ENCODE data around the gene RBM20.

The RBM20 gene

DNA sequence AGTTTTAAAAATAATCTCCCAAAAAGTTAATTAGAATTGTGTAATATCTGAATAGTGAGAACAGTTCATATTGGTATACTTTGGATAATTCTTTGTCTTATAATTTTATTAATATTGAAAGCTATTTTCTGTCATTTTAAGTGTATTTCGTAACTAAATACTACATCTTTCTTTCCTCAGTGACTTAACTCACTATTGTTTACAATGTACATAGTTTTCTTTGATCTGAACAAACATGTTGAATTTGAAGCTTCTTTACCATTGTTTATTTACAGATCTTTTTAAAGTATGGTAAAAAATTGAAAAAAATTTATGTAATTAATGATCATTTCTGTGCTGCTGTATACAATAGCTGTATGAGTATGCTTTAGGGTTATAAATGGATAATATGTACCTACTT, 232.7 kb downstream of the RBM20 start:
- Histone ChIP-seq H3K27ac (no peak overlapping the region), H3K36me3 (peaks cover 39% of the 10 kb centered on the region), H3K9me3 (no peaks in the 10 kb centered on the region), H3K4me3 (ENCODE audit: low read depth in 1 of 2, low read length in 1 of 2) (no peak overlapping the region), H3K27me3 (no peaks in the 10 kb centered on the region), H3K4me1 (ENCODE audit: control insufficient read depth in 1 of 2, insufficient read depth in 1 of 2, low read depth in 1 of 2, low read length in 1 of 2) (peaks cover 15 to 22% of the 10 kb centered on the region in 2 experiments)
- TF ChIP-seq CTCF (IDR thresholded peaks at IDR 0.05): no peak

DNA sequence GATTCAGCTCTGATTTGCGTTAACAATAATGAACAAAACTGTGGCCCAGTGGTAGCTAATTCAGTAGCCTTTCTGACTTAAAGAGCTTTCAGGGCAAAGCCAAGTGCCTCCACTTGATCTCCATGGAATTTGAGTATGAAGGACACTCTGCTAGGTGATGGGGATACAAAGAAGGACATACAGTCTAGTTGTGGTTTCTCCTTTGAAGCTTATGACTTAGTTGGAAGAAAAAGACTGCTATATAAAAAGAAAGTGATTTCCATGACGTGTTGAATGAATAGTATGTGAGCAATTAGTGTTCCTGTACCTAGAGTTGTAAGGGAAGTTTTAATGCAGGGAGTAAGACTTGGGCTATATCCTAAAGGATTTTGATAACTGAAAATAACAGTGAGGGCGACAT, 235.9 kb downstream of the RBM20 start:
- Histone ChIP-seq H3K27ac (no peak overlapping the region), H3K36me3 (peaks cover 69% of the 10 kb centered on the region)

GRCh38 chr10:110881247-110881646, 237.1 kb downstream of the RBM20 start:
- Histone ChIP-seq H3K27me3 (no peaks in the 10 kb centered on the region), H3K4me3 (ENCODE audit: low read depth in 1 of 2, low read length in 1 of 2) (no peak overlapping the region), H3K27ac (no peak overlapping the region), H3K36me3 (peaks cover 80% of the 10 kb centered on the region), H3K4me1 (ENCODE audit: control insufficient read depth in 1 of 2, insufficient read depth in 1 of 2, low read depth in 1 of 2, low read length in 1 of 2) (no peaks in the 10 kb centered on the region), H3K9me3 (no peaks in the 10 kb centered on the region)
- no peak for TF ChIP-seq CTCF (IDR thresholded peaks at IDR 0.05)

More for the DNA sequence above, 235.9 kb downstream of the RBM20 start:
- Histone ChIP-seq H3K9me3 (no peaks in the 10 kb centered on the region), H3K27me3 (no peaks in the 10 kb centered on the region), H3K4me3 (ENCODE audit: low read depth in 1 of 2, low read length in 1 of 2) (no peak overlapping the region), H3K4me1 (ENCODE audit: control insufficient read depth in 1 of 2, insufficient read depth in 1 of 2, low read depth in 1 of 2, low read length in 1 of 2) (no peaks in the 10 kb centered on the region)
- no peak for TF ChIP-seq CTCF (IDR thresholded peaks at IDR 0.05)

DNA sequence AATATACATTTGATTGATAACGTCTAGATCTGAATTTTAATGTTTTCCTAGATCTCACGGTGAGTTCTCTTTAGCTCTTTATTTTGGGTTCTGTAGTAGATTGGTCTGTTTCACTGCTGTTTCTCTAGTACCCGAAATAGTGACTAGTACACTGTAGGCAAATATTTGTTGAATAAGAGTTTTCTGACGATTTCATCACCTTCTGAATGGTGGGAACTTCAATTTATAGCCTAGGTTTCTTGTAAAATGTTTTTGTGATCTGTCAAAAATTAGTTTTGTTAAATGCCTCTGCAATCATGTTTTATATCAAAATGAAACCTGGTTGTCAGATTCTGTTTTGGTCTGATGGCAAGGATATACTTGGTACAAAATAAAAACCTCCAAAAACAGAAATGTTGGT, 237.8 kb downstream of the RBM20 start:
- Histone ChIP-seq H3K4me1 (ENCODE audit: control insufficient read depth in 1 of 2, insufficient read depth in 1 of 2, low read depth in 1 of 2, low read length in 1 of 2) (no peaks in the 10 kb centered on the region), H3K9me3 (no peaks in the 10 kb centered on the region), H3K27me3 (no peaks in the 10 kb centered on the region), H3K4me3 (ENCODE audit: low read depth in 1 of 2, low read length in 1 of 2) (no peak overlapping the region), H3K27ac (no peak overlapping the region), H3K36me3 (peaks cover 83% of the 10 kb centered on the region)
- no peak for TF ChIP-seq CTCF (IDR thresholded peaks at IDR 0.05)

DNA sequence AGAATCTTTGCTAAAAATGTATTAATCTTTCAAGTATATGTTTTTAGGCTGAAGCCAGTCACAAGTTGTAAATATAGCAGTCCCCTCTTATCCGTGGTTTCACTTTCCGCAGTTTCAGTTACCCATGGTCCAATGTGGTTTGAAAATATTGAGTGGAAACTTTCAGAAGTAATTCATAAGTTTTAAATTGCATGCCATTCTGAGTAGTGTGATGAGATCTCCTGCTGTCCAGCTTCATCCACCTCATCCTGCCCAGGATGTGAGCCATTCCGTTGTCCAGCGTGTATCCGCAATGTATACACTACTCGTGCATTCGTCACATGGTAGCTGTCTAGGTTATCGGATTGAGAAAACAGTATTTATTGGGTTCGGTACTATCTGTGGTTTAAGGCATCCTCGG, 239.8 kb downstream of the RBM20 start:
- no peak overlapping the region for H3K4me3 ChIP-seq (ENCODE audit: low read depth in 1 of 2, low read length in 1 of 2)
- H3K9me3 ChIP-seq: no peaks in the 10 kb centered on the region
- H3K36me3 ChIP-seq: peaks cover 82% of the 10 kb centered on the region
- no peaks in the 10 kb centered on the region for H3K4me1 ChIP-seq (ENCODE audit: control insufficient read depth in 1 of 2, insufficient read depth in 1 of 2, low read depth in 1 of 2, low read length in 1 of 2)
- TF ChIP-seq CTCF (IDR thresholded peaks at IDR 0.05): no peak
- no peaks in the 10 kb centered on the region for H3K27me3 ChIP-seq
- H3K27ac ChIP-seq: no peak overlapping the region
